ENCODE data around the gene HIP1.
"Not testable (repeated sequence)": the region's sequence is repeated elsewhere in the genome, so short reads cannot be mapped to it uniquely, and the experiment has no call there.

Gene HIP1

GRCh38 chr7:75712517-75713361 is 26.0 kb downstream of the HIP1 start:
- no peak for DNase-seq

- DNase-seq, result no peak
Observed at GRCh38 chr7:75711656-75712514, 26.9 kb downstream of the HIP1 start.

- DNase-seq, result no peak
Observed at GRCh38 chr7:75711076-75711475, 27.7 kb downstream of the HIP1 start.

GRCh38 chr7:75704928-75705327 is 33.8 kb downstream of the HIP1 start:
- DNase-seq, result no peak

GRCh38 chr7:75702515-75702914 is 36.2 kb downstream of the HIP1 start:
- no peak for DNase-seq

- no peak for DNase-seq
Observed at GRCh38 chr7:75699993-75700392, 38.7 kb downstream of the HIP1 start.

GRCh38 chr7:75698358-75698757 is 40.4 kb downstream of the HIP1 start:
- DNase-seq, result no peak

GRCh38 chr7:75696263-75697037 is 42.3 kb downstream of the HIP1 start:
- no peak for DNase-seq

GRCh38 chr7:75694638-75695399 is 43.9 kb downstream of the HIP1 start:
- DNase-seq, result no peak

GRCh38 chr7:75693668-75694067 is 45.1 kb downstream of the HIP1 start:
- not testable (repeated sequence) for DNase-seq

GRCh38 chr7:75691793-75692543 is 46.8 kb downstream of the HIP1 start:
- no peak for DNase-seq

GRCh38 chr7:75690121-75690523 is 48.6 kb downstream of the HIP1 start:
- no peak for DNase-seq

- peak; percentile 47 for DNase-seq
Observed at GRCh38 chr7:75689246-75690099, 49.3 kb downstream of the HIP1 start.

- DNase-seq, result peak; percentile 68
Observed at GRCh38 chr7:75688200-75689136, 50.3 kb downstream of the HIP1 start.

- no peak for DNase-seq
Observed at GRCh38 chr7:75687246-75688088, 51.3 kb downstream of the HIP1 start.

- DNase-seq, result no peak
Observed at GRCh38 chr7:75686551-75686950, 52.2 kb downstream of the HIP1 start.

GRCh38 chr7:75682052-75682451 is 56.7 kb downstream of the HIP1 start:
- not testable (repeated sequence) for DNase-seq

- no peak for DNase-seq
Observed at GRCh38 chr7:75679060-75679459, 59.7 kb downstream of the HIP1 start.
